Measurements from ENCODE around the gene YTHDF1.

Gene YTHDF1

GRCh38 chr20:63240004-63240403, 24.1 kb upstream of the YTHDF1 start:
- ATAC-seq, result no peak
- TF ChIP-seq GLIS3 (CRISPR knock-in tag; IDR thresholded peaks at IDR 0.05) (no peak), ZC3H10 (CRISPR knock-in tag; IDR thresholded peaks at IDR 0.05) (no peak), ARNTL (CRISPR knock-in tag; IDR thresholded peaks at IDR 0.05; ENCODE audit: borderline replicate concordance, low read depth) (no peak), CREB5 (CRISPR knock-in tag; IDR thresholded peaks at IDR 0.05; ENCODE audit: low read depth) (no peak), PATZ1 (CRISPR knock-in tag; IDR thresholded peaks at IDR 0.05; ENCODE audit: borderline replicate concordance) (no peak), ZNF565 (CRISPR knock-in tag; conservative IDR thresholded peaks at IDR 0.05; ENCODE audit: low read depth) (no peak), ZNF8 (CRISPR knock-in tag; IDR thresholded peaks at IDR 0.05) (no peak), ESRRG (CRISPR knock-in tag; IDR thresholded peaks at IDR 0.05) (no peak), BACH2 (CRISPR knock-in tag; IDR thresholded peaks at IDR 0.05; ENCODE audit: borderline replicate concordance) (no peak), CSRNP3 (CRISPR knock-in tag; IDR thresholded peaks at IDR 0.05) (no peak), RARB (CRISPR knock-in tag; IDR thresholded peaks at IDR 0.05) (no peak), ZNF70 (CRISPR knock-in tag; IDR thresholded peaks at IDR 0.05) (no peak), ZFP30 (CRISPR knock-in tag; IDR thresholded peaks at IDR 0.05) (no peak), SNAI2 (CRISPR knock-in tag; IDR thresholded peaks at IDR 0.05) (no peak), POU6F1 (CRISPR knock-in tag; IDR thresholded peaks at IDR 0.05; ENCODE audit: borderline replicate concordance, low read depth) (no peak), ZFP3 (CRISPR knock-in tag; IDR thresholded peaks at IDR 0.05) (no peak), OSR1 (CRISPR knock-in tag; IDR thresholded peaks at IDR 0.05) (no peak)

- ATAC-seq, result no peak
- TF ChIP-seq TOX (CRISPR knock-in tag; IDR thresholded peaks at IDR 0.05; ENCODE audit: borderline replicate concordance) (no peak), ZNF8 (CRISPR knock-in tag; IDR thresholded peaks at IDR 0.05) (no peak), POU6F1 (CRISPR knock-in tag; IDR thresholded peaks at IDR 0.05; ENCODE audit: borderline replicate concordance, low read depth) (no peak), ZC3H10 (CRISPR knock-in tag; IDR thresholded peaks at IDR 0.05) (no peak), PPARA (CRISPR knock-in tag; IDR thresholded peaks at IDR 0.05; ENCODE audit: borderline replicate concordance) (no peak), ZNF565 (CRISPR knock-in tag; conservative IDR thresholded peaks at IDR 0.05; ENCODE audit: low read depth) (no peak), CSDC2 (CRISPR knock-in tag; IDR thresholded peaks at IDR 0.05) (no peak), GLIS3 (CRISPR knock-in tag; IDR thresholded peaks at IDR 0.05) (no peak), ESRRG (CRISPR knock-in tag; IDR thresholded peaks at IDR 0.05) (no peak), ISL1 (CRISPR knock-in tag; IDR thresholded peaks at IDR 0.05) (no peak), ARNTL (CRISPR knock-in tag; IDR thresholded peaks at IDR 0.05; ENCODE audit: borderline replicate concordance, low read depth) (no peak), CSRNP3 (CRISPR knock-in tag; IDR thresholded peaks at IDR 0.05) (no peak), OSR1 (CRISPR knock-in tag; IDR thresholded peaks at IDR 0.05) (no peak), TCF4 (CRISPR knock-in tag; IDR thresholded peaks at IDR 0.05; ENCODE audit: borderline replicate concordance) (no peak), ZFP30 (CRISPR knock-in tag; IDR thresholded peaks at IDR 0.05) (no peak), ZNF70 (CRISPR knock-in tag; IDR thresholded peaks at IDR 0.05) (no peak), RARB (CRISPR knock-in tag; IDR thresholded peaks at IDR 0.05) (no peak)
Measured at GRCh38 chr20:63239431-63239830, 23.5 kb upstream of the YTHDF1 start.
